Natural killer cell treated with Interleukin-12 subunit alpha and Interleukin-12 subunit beta and Interleukin-15 and Interleukin-18, amount 100 ng/mL, for 72 hours (primary cell): Measurements from ENCODE around the gene RASSF4. TPM values are rescaled to one million over a fixed set of nuclear protein-coding genes. Genes with fewer than 3 reads are reported as not detected.
A peak's percentile ranks its signal among the peaks of the same experiment; 100 is the strongest.

ENCODE experiments used
- ATAC-seq, 2 donors: fragments of 150-1000 bp; cut with Tn5 transposase in 1 of 2; sonication (Bioruptor Pico), chemical (Tn5 transposase) in 1 of 2; 2 replicates each; pipeline ENCODE4 v1.10.0; 2021
- DNase-seq: peaks from one replicate; pipeline ENCODE4 v3.0.0; 2022; ENCODE audit warnings: low spot score
- H3K27ac Mint-ChIP-seq, 2 donors: 1 replicate in 1 of 2; 2 replicates in 1 of 2; pipeline ENCODE4 v1.8.0; 2022; ENCODE audit warnings: mixed read lengths in 2 of 2, mild to moderate bottlenecking in 1 of 2, moderate library complexity in 1 of 2
- H3K27me3 Mint-ChIP-seq, 2 donors: 1 replicate in 1 of 2; 2 replicates in 1 of 2; pipeline ENCODE4 v1.8.0; 2022; ENCODE audit warnings: mixed read lengths in 2 of 2
- H3K36me3 Mint-ChIP-seq: one replicate; pipeline ENCODE4 v1.8.0; 2022; ENCODE audit warnings: mixed read lengths
- H3K4me1 Mint-ChIP-seq, 2 donors: 1 replicate in 1 of 2; 2 replicates in 1 of 2; pipeline ENCODE4 v1.8.0; 2022; ENCODE audit warnings: low read depth in 2 of 2, mixed read lengths in 2 of 2, mild to moderate bottlenecking in 1 of 2
- H3K4me3 Mint-ChIP-seq: one replicate; pipeline ENCODE4 v1.8.0; 2022; ENCODE audit warnings: mixed read lengths
- H3K9me3 Mint-ChIP-seq: 2 replicates; pipeline ENCODE4 v1.8.0; 2022; ENCODE audit warnings: mixed read lengths
- total RNA-seq, 2 donors: library from RNA; stranded (reverse); gene quantifications; one replicate each; pipeline ENCODE4 v1.2.3, GENCODE V29; 2022

Gene RASSF4
- total RNA-seq, 2 donors from 2014 or later: 9.3 to 44.9 TPM

GRCh38 chr10:44966129-44966815 lies 6.7 kb downstream of the RASSF4 start:
- DNase-seq: no peak
- Mint-ChIP-seq H3K4me3 (peak overlapping the region; percentile 79), H3K27ac (peak overlapping the region; percentile 78 to 94), H3K27me3 (no peaks in the 10 kb centered on the region), H3K4me1 (peaks cover 65 to 80% of the 10 kb centered on the region in 2 donors), H3K9me3 (peaks cover 4% of the 10 kb centered on the region), H3K36me3 (no peaks in the 10 kb centered on the region)
- ATAC-seq: peak in 1 of 2 donors; percentile 46

GRCh38 chr10:44966816-44967509 lies 7.4 kb downstream of the RASSF4 start:
- no peaks in the 10 kb centered on the region for H3K36me3 Mint-ChIP-seq
- H3K27me3 Mint-ChIP-seq: no peaks in the 10 kb centered on the region
- peaks cover 65 to 80% of the 10 kb centered on the region in 2 donors for H3K4me1 Mint-ChIP-seq
- peaks cover 4% of the 10 kb centered on the region for H3K9me3 Mint-ChIP-seq
- ATAC-seq (no peak), DNase-seq (no peak)
- peak overlapping the region; percentile 82 for H3K4me3 Mint-ChIP-seq
- peak overlapping the region; percentile 78 to 94 for H3K27ac Mint-ChIP-seq

- DNase-seq (no peak), ATAC-seq (peak in 1 of 2 donors; percentile 44)
- Mint-ChIP-seq H3K27ac (peak overlapping the region; percentile 62 to 70), H3K36me3 (no peaks in the 10 kb centered on the region), H3K4me1 (peaks cover 61 to 77% of the 10 kb centered on the region in 2 donors), H3K4me3 (peak overlapping the region; percentile 82), H3K27me3 (no peaks in the 10 kb centered on the region), H3K9me3 (peaks cover 4% of the 10 kb centered on the region)
Measured at GRCh38 chr10:44967616-44968015, 8.0 kb downstream of the RASSF4 start.

- H3K27me3 Mint-ChIP-seq: no peaks in the 10 kb centered on the region
- peak overlapping the region; percentile 62 to 70 for H3K27ac Mint-ChIP-seq
- ATAC-seq (peak; percentile 35 to 48), DNase-seq (no peak)
- H3K9me3 Mint-ChIP-seq: peaks cover 4% of the 10 kb centered on the region
- H3K4me3 Mint-ChIP-seq: peak overlapping the region; percentile 82
- H3K36me3 Mint-ChIP-seq: no peaks in the 10 kb centered on the region
- peaks cover 61 to 77% of the 10 kb centered on the region in 2 donors for H3K4me1 Mint-ChIP-seq
Measured at GRCh38 chr10:44968091-44968490, 8.5 kb downstream of the RASSF4 start.

- ATAC-seq (peak; percentile 79 to 86), DNase-seq (peak; percentile 86)
- H3K4me1 Mint-ChIP-seq: peaks cover 63 to 77% of the 10 kb centered on the region in 2 donors
- peaks cover 4% of the 10 kb centered on the region for H3K9me3 Mint-ChIP-seq
- H3K27me3 Mint-ChIP-seq: no peaks in the 10 kb centered on the region
- peak overlapping the region; percentile 82 for H3K4me3 Mint-ChIP-seq
- no peaks in the 10 kb centered on the region for H3K36me3 Mint-ChIP-seq
- peak overlapping the region; percentile 62 to 70 for H3K27ac Mint-ChIP-seq
Measured at GRCh38 chr10:44968500-44969400, 9.1 kb downstream of the RASSF4 start.

GRCh38 chr10:44969854-44970253 lies 10.3 kb downstream of the RASSF4 start:
- Mint-ChIP-seq H3K4me1 (peaks cover 60 to 75% of the 10 kb centered on the region in 2 donors), H3K4me3 (peak overlapping the region; percentile 82), H3K27me3 (no peaks in the 10 kb centered on the region), H3K36me3 (no peaks in the 10 kb centered on the region), H3K9me3 (peaks cover 4% of the 10 kb centered on the region), H3K27ac (peak overlapping the region in 1 of 2 donors; percentile 70)
- DNase-seq: no peak
- no peak for ATAC-seq

GRCh38 chr10:44970812-44971395 lies 11.3 kb downstream of the RASSF4 start:
- DNase-seq (no peak), ATAC-seq (no peak)
- no peaks in the 10 kb centered on the region for H3K36me3 Mint-ChIP-seq
- H3K4me1 Mint-ChIP-seq: peaks cover 50 to 68% of the 10 kb centered on the region in 2 donors
- no peak overlapping the region for H3K4me3 Mint-ChIP-seq
- H3K27ac Mint-ChIP-seq: peak overlapping the region in 1 of 2 donors; percentile 23
- peaks cover 4% of the 10 kb centered on the region for H3K9me3 Mint-ChIP-seq
- H3K27me3 Mint-ChIP-seq: no peaks in the 10 kb centered on the region

- no peaks in the 10 kb centered on the region for H3K36me3 Mint-ChIP-seq
- H3K9me3 Mint-ChIP-seq: peaks cover 4% of the 10 kb centered on the region
- no peaks in the 10 kb centered on the region for H3K27me3 Mint-ChIP-seq
- ATAC-seq: no peak
- H3K4me3 Mint-ChIP-seq: no peak overlapping the region
- H3K27ac Mint-ChIP-seq: no peak overlapping the region
- DNase-seq: no peak
- H3K4me1 Mint-ChIP-seq: peaks cover 45 to 64% of the 10 kb centered on the region in 2 donors
Measured at GRCh38 chr10:44971434-44971833, 11.8 kb downstream of the RASSF4 start.

- Mint-ChIP-seq H3K36me3 (no peaks in the 10 kb centered on the region), H3K27ac (no peak overlapping the region), H3K4me1 (peaks cover 37 to 58% of the 10 kb centered on the region in 2 donors), H3K9me3 (peaks cover 4% of the 10 kb centered on the region), H3K4me3 (no peak overlapping the region), H3K27me3 (no peaks in the 10 kb centered on the region)
- ATAC-seq (no peak), DNase-seq (no peak)
Measured at GRCh38 chr10:44971935-44972757, 12.5 kb downstream of the RASSF4 start.

- DNase-seq (no peak), ATAC-seq (no peak)
- Mint-ChIP-seq H3K9me3 (peaks cover 4% of the 10 kb centered on the region), H3K27me3 (no peaks in the 10 kb centered on the region), H3K4me3 (no peak overlapping the region), H3K4me1 (peaks cover 31 to 55% of the 10 kb centered on the region in 2 donors), H3K36me3 (no peaks in the 10 kb centered on the region), H3K27ac (peak overlapping the region; percentile 41 to 86)
Measured at GRCh38 chr10:44972874-44973306, 13.3 kb downstream of the RASSF4 start.

GRCh38 chr10:44973323-44974081 lies 13.9 kb downstream of the RASSF4 start:
- peaks cover 4% of the 10 kb centered on the region for H3K9me3 Mint-ChIP-seq
- peaks cover 25 to 48% of the 10 kb centered on the region in 2 donors for H3K4me1 Mint-ChIP-seq
- DNase-seq: peak; percentile 84
- H3K27ac Mint-ChIP-seq: peak overlapping the region; percentile 41 to 86
- ATAC-seq: peak; percentile 17 to 67
- no peaks in the 10 kb centered on the region for H3K36me3 Mint-ChIP-seq
- peak overlapping the region; percentile 39 for H3K4me3 Mint-ChIP-seq
- H3K27me3 Mint-ChIP-seq: no peaks in the 10 kb centered on the region

- Mint-ChIP-seq H3K4me3 (peak overlapping the region; percentile 59), H3K27ac (peak overlapping the region; percentile 41 to 86), H3K4me1 (peaks cover 19 to 42% of the 10 kb centered on the region in 2 donors), H3K36me3 (no peaks in the 10 kb centered on the region), H3K27me3 (no peaks in the 10 kb centered on the region), H3K9me3 (no peaks in the 10 kb centered on the region)
- no peak for ATAC-seq
- no peak for DNase-seq
Measured at GRCh38 chr10:44974082-44974627, 14.6 kb downstream of the RASSF4 start.
